ENCODE measurements around the gene MAB21L3.

The MAB21L3 gene

DNA sequence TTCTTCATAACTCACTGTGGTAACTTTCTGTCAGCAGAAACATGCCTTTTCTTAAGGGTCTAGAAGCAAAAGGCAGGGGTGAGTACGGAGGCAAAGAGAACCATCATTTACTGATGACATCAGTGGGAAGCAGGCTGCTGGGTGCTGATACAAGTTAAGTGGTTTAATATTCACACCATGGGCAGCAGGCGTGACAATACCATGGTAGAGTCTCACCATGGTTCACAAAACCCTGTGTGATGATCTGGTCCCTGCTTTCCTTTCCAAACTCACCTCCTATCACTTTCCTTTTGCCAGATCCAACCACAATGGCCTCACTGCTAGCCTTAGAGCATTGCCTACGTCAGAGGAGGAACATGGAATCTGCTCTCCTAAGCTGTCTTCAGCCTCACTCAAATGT, 8.7 kb downstream of the MAB21L3 start:
- Mint-ChIP-seq H3K36me3 (ENCODE audit: low read depth) (no peaks in the 10 kb centered on the region), H3K9me3 (no peaks in the 10 kb centered on the region), H3K4me3 (no peak overlapping the region), H3K4me1 (ENCODE audit: low read depth) (no peaks in the 10 kb centered on the region), H3K27ac (no peak overlapping the region), H3K27me3 (no peaks in the 10 kb centered on the region)
- intact Hi-C loops (cut with micrococcal nuclease), result no loop called here

DNA sequence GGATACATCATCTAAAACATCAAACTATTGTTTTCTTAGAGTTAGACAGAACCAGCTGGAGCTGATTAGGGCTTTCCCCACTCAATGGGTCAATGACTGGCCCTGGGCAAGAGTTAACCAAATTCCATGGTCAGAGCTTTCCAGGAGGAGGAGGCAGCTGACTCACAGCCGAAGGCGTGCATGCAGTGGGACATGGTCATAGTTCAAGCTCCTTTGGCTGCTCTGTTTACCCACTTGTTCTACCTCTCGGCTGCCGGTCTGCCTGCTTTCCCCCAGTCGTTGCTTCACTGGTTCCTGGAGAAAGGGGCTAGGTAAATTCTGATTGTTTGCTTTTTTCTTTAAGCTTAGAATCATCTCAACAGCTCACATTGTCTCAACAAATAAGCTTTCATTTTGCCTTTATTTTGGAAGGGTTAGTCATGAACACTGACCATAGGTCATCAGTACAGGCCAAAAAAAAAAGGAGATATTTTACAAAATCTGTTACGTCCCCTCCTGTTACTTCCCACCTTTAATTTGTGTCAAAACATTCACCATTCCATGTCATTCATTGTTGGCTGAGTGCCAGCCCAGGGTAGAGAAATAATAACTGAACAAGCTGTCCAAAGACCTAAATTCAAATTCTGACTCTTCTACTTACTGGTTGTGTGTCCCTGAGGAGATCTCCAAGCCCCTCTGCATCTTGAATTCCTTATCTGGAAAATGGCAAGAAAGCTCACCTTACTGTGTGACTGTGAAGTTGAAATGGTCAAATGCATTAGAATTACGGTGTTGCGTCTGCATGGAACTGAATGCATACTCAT, 12.0 kb downstream of the MAB21L3 start:
- H3K27me3 Mint-ChIP-seq, result no peaks in the 10 kb centered on the region
- no peaks in the 10 kb centered on the region for H3K4me1 Mint-ChIP-seq (ENCODE audit: low read depth)
- H3K36me3 Mint-ChIP-seq (ENCODE audit: low read depth), result no peaks in the 10 kb centered on the region
- intact Hi-C loops (cut with micrococcal nuclease), result no loop called here
- H3K4me3 Mint-ChIP-seq, result no peak overlapping the region
- H3K27ac Mint-ChIP-seq, result no peak overlapping the region
- no peaks in the 10 kb centered on the region for H3K9me3 Mint-ChIP-seq

DNA sequence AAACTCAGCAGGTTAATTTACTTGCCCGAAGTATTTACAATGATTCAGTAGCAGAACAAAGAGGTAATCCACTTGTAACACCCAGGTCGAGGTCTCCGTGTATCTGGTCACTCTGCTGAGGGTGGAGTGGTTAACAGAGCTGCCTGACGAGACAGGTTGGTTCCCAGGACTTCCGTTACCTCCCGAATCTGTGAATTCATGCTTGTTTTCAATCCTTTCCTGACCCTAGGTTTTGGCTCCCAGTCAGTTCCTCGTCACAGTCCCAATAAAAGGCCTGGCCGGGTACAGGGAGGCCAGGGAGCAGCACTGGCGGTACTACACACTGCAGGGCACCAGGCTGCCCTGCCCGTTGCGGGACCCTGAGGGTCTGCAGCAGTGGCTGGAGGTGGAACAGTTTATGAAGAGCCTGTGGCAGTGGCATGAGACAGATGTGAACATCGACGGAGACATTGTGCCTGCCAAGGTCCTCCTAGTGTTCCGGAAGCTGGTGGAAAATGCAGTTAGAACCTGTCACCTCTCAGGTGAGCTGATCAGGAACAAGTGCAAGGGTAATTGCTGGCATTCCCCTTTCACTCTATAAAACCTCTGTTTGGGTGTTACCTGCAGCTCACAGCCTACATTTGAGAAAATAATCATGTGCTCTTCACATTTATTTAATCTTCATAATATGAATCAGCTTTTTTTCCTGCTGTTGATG, 12.8 kb downstream of the MAB21L3 start:
- Mint-ChIP-seq H3K27me3 (no peaks in the 10 kb centered on the region), H3K4me3 (no peak overlapping the region), H3K9me3 (no peaks in the 10 kb centered on the region), H3K27ac (no peak overlapping the region), H3K4me1 (ENCODE audit: low read depth) (no peaks in the 10 kb centered on the region), H3K36me3 (ENCODE audit: low read depth) (no peaks in the 10 kb centered on the region)
- intact Hi-C loops (cut with micrococcal nuclease), result no loop called here

DNA sequence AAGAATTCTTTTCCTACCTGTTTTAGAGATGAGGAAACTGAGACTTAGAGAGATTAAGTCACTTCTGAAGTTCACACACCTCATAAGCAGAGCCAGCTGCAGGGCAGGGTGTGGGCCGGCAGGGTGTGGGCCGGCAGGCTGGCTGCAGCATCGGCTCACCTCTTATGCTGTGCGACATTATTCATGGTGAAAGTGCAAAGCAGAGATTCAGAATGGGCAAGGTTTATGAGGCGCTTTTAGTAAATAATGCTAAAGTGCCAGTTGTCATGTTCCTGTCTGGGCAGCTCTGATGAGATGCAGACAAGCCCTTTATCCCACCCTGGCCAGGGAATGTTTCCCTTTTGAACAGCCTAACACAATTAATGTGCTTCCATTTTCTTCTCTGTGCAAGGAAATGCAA, 14.6 kb downstream of the MAB21L3 start:
- no peaks in the 10 kb centered on the region for H3K27me3 Mint-ChIP-seq
- no peaks in the 10 kb centered on the region for H3K36me3 Mint-ChIP-seq (ENCODE audit: low read depth)
- no peaks in the 10 kb centered on the region for H3K4me1 Mint-ChIP-seq (ENCODE audit: low read depth)
- no peak overlapping the region for H3K27ac Mint-ChIP-seq
- intact Hi-C loops (cut with micrococcal nuclease), result no loop called here
- no peaks in the 10 kb centered on the region for H3K9me3 Mint-ChIP-seq
- H3K4me3 Mint-ChIP-seq, result no peak overlapping the region

DNA sequence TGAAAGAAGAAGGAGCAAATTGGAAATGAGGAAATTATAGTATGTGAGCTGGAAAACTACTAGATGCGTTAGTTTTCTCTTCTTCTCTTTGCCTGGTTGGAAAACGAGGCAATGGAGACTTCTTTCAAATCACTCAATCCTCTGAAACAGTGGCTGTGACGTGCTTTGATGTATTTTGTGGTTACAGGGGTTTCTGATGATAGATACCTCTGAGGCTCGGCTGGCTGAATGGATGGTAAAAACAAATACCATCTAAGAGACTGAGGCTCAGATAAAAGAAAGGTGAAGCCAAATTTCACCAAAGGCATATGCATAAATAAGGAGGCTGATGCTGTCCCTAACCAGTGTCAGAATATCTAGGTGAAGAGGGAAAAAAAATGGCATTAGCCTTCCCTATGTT, 15.1 kb downstream of the MAB21L3 start:
- Mint-ChIP-seq H3K36me3 (ENCODE audit: low read depth) (no peaks in the 10 kb centered on the region), H3K27ac (no peak overlapping the region), H3K4me1 (ENCODE audit: low read depth) (no peaks in the 10 kb centered on the region), H3K4me3 (no peak overlapping the region), H3K9me3 (no peaks in the 10 kb centered on the region), H3K27me3 (no peaks in the 10 kb centered on the region)
- intact Hi-C loops (cut with micrococcal nuclease), result no loop called here

GRCh38 chr1:116127123-116127847, 16.1 kb downstream of the MAB21L3 start:
- no peaks in the 10 kb centered on the region for H3K36me3 Mint-ChIP-seq (ENCODE audit: low read depth)
- intact Hi-C loops (cut with micrococcal nuclease), result no loop called here
- H3K27ac Mint-ChIP-seq, result no peak overlapping the region
- H3K4me1 Mint-ChIP-seq (ENCODE audit: low read depth), result no peaks in the 10 kb centered on the region
- H3K9me3 Mint-ChIP-seq, result no peaks in the 10 kb centered on the region
- H3K27me3 Mint-ChIP-seq, result no peaks in the 10 kb centered on the region
- H3K4me3 Mint-ChIP-seq, result no peak overlapping the region

GRCh38 chr1:116127848-116128540, 16.8 kb downstream of the MAB21L3 start:
- H3K27ac Mint-ChIP-seq, result no peak overlapping the region
- no peaks in the 10 kb centered on the region for H3K36me3 Mint-ChIP-seq (ENCODE audit: low read depth)
- intact Hi-C loops (cut with micrococcal nuclease), result no loop called here
- no peaks in the 10 kb centered on the region for H3K9me3 Mint-ChIP-seq
- H3K27me3 Mint-ChIP-seq, result no peaks in the 10 kb centered on the region
- no peak overlapping the region for H3K4me3 Mint-ChIP-seq
- no peaks in the 10 kb centered on the region for H3K4me1 Mint-ChIP-seq (ENCODE audit: low read depth)

DNA sequence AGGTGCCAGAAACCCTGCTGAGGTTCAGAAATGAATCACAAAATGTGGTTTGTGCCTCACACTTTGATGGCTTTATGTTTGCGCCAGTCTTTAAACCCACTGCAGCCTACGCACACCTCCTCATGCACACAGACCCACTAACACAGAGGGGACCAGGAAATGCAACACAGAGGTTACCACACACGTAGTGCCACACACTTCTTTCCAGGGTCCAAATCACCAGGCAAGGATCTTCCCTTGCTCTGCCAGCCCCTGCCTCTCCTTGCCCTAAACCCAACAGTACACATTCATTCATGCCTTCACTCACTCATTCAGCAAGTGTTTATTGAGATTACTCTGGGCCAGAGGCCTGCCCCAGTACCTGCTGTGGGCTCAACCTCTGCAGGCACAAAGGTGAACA, 17.5 kb downstream of the MAB21L3 start:
- Mint-ChIP-seq H3K9me3 (no peaks in the 10 kb centered on the region), H3K27me3 (no peaks in the 10 kb centered on the region), H3K27ac (no peak overlapping the region), H3K4me3 (no peak overlapping the region), H3K4me1 (ENCODE audit: low read depth) (no peaks in the 10 kb centered on the region), H3K36me3 (ENCODE audit: low read depth) (no peaks in the 10 kb centered on the region)
- intact Hi-C loops (cut with micrococcal nuclease), result no loop called here

- Mint-ChIP-seq H3K36me3 (ENCODE audit: low read depth) (no peaks in the 10 kb centered on the region), H3K27ac (no peak overlapping the region), H3K4me3 (no peak overlapping the region), H3K4me1 (ENCODE audit: low read depth) (no peaks in the 10 kb centered on the region), H3K27me3 (no peaks in the 10 kb centered on the region), H3K9me3 (no peaks in the 10 kb centered on the region)
- intact Hi-C loops (cut with micrococcal nuclease), result no loop called here
Observed at GRCh38 chr1:116129537-116129936, 18.3 kb downstream of the MAB21L3 start.

DNA sequence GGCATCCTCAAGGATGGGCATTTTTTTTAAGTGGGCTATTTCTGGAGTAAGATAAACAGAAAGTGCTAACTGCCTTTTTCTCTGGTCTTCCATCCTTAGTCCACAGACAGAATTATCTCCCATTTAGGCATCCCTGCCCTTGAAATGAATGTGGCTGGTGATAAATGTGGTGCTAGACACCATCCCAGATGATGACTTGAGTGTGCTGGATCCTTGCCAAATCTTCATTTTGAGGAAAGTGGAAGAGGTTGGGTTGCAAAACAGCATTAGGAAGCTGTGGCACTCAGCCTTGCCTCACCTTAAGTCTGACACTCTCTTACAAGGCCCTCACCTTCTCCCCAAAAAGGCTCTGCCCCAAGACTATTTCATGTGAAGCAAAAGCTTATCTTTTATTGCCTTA, 19.2 kb downstream of the MAB21L3 start:
- intact Hi-C loops (cut with micrococcal nuclease), result no loop called here
- Mint-ChIP-seq H3K36me3 (ENCODE audit: low read depth) (no peaks in the 10 kb centered on the region), H3K27me3 (peaks cover 2% of the 10 kb centered on the region)

DNA sequence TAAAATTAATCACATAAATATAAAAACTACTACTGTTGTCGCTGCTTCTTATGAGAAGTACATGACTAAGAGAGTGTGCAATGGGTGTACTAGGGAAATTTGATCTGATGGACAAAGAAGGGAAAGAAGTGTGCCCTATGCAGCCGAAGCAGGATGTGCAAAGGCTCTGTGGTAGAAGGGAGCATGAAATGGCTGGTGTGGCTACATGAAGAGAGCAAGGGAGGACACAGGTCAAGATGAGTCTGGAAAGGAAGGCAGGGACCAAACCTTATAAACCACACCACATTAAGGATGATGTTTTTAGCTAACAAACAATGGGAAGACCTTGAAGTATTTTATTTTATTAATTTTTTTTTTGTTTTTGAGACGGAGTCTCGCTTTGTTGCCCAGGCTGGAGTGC, 20.0 kb downstream of the MAB21L3 start:
- H3K27me3 Mint-ChIP-seq, result peaks cover 2% of the 10 kb centered on the region
- H3K9me3 Mint-ChIP-seq, result no peaks in the 10 kb centered on the region
- no peaks in the 10 kb centered on the region for H3K36me3 Mint-ChIP-seq (ENCODE audit: low read depth)
- no peak overlapping the region for H3K27ac Mint-ChIP-seq
- intact Hi-C loops (cut with micrococcal nuclease), result no loop called here
- H3K4me1 Mint-ChIP-seq (ENCODE audit: low read depth), result no peaks in the 10 kb centered on the region
- H3K4me3 Mint-ChIP-seq, result no peak overlapping the region

More for the DNA sequence above, 19.2 kb downstream of the MAB21L3 start:
- Mint-ChIP-seq H3K27ac (no peak overlapping the region), H3K4me3 (no peak overlapping the region), H3K4me1 (ENCODE audit: low read depth) (no peaks in the 10 kb centered on the region), H3K9me3 (no peaks in the 10 kb centered on the region)

- intact Hi-C loops (cut with micrococcal nuclease), result no loop called here
Observed at GRCh38 chr1:116131866-116132605, 20.8 kb downstream of the MAB21L3 start.

GRCh38 chr1:116133696-116134475, 22.7 kb downstream of the MAB21L3 start:
- H3K4me3 Mint-ChIP-seq, result no peak overlapping the region
- H3K36me3 Mint-ChIP-seq (ENCODE audit: low read depth), result no peaks in the 10 kb centered on the region
- no peak overlapping the region for H3K27ac Mint-ChIP-seq
- intact Hi-C loops (cut with micrococcal nuclease), result no loop called here
- peaks cover 1% of the 10 kb centered on the region for H3K4me1 Mint-ChIP-seq (ENCODE audit: low read depth)
- no peaks in the 10 kb centered on the region for H3K9me3 Mint-ChIP-seq
- peaks cover 2% of the 10 kb centered on the region for H3K27me3 Mint-ChIP-seq

More at GRCh38 chr1:116131866-116132605, 20.8 kb downstream of the MAB21L3 start:
- H3K4me3 Mint-ChIP-seq, result no peak overlapping the region
- no peak overlapping the region for H3K27ac Mint-ChIP-seq
- peaks cover 2% of the 10 kb centered on the region for H3K27me3 Mint-ChIP-seq
- no peaks in the 10 kb centered on the region for H3K4me1 Mint-ChIP-seq (ENCODE audit: low read depth)
- H3K36me3 Mint-ChIP-seq (ENCODE audit: low read depth), result no peaks in the 10 kb centered on the region
- no peaks in the 10 kb centered on the region for H3K9me3 Mint-ChIP-seq
